Subcutaneous adipose tissue (tissue), 4 donors: ENCODE results near the gene MYH10. TPM values are rescaled to one million over a fixed set of nuclear protein-coding genes. Genes with fewer than 3 reads are reported as not detected.

Experiments used
- CTCF ChIP-seq: fragments of 450-650 bp; IDR thresholded peaks from one replicate; pipeline ENCODE4 v1.5.1; 2016; ENCODE audit warnings: low read depth, mild to moderate bottlenecking, control low read depth, antibody characterized with exemption, moderate library complexity
- total RNA-seq, 4 donors: library from RNA; depleted of rRNA; stranded (reverse); fragments of >200 nt; gene quantifications; one replicate each; pipeline ENCODE4 v1.1.0, GENCODE V29; 2016

Gene MYH10
- total RNA-seq, 4 donors from 2014 or later: 39.8 to 70.6 (median 47.9) TPM

GRCh38 chr17:8586766-8587165 lies 43.8 kb downstream of the MYH10 start:
- no peak for TF ChIP-seq CTCF

- TF ChIP-seq CTCF: no peak
These were observed 44.6 kb downstream of the MYH10 start for GRCh38 chr17:8585911-8586310.

- TF ChIP-seq CTCF: no peak
These were observed 46.6 kb downstream of the MYH10 start for GRCh38 chr17:8583954-8584353.

- TF ChIP-seq CTCF: no peak
These were observed 49.4 kb downstream of the MYH10 start for GRCh38 chr17:8580952-8581658.

- no peak for TF ChIP-seq CTCF
These were observed 52.7 kb downstream of the MYH10 start for GRCh38 chr17:8577868-8578267.

GRCh38 chr17:8576559-8577294 lies 53.8 kb downstream of the MYH10 start:
- TF ChIP-seq CTCF: no peak

GRCh38 chr17:8574687-8575086 lies 55.8 kb downstream of the MYH10 start:
- TF ChIP-seq CTCF: no peak
